Adipose tissue (tissue), 3 donors: ENCODE data around the gene LRRC17. TPM values are rescaled to one million over a fixed set of nuclear protein-coding genes. Genes with fewer than 3 reads are reported as not detected.
"Not testable (repeated sequence)": the region's sequence is repeated elsewhere in the genome, so short reads cannot be mapped to it uniquely, and the experiment has no call there.

Source experiments
- H3K27ac ChIP-seq: one replicate; pipeline ENCODE4 v1.5.1; 2013; ENCODE audit warnings: low read depth, low read length
- WGBS, 3 donors: extraction: QIAGEN DNeasy Blood & Tissue Kit; methylation state at CpG; one replicate each; pipeline ENCODE4 v1.1.7; 2013; 5-methylcytosine and 5-hydroxymethylcytosine counted together
- polyA plus RNA-seq, 3 donors: library from polyadenylated mRNA; stranded (reverse); fragments of 200-250 nt; gene quantifications; one replicate each; pipeline ENCODE4 v1.2.3, GENCODE V29; 2013
- donor health status: healthy with polysubstance abuse.
- donor health status: Bipolar disorder and iron deficiency.
- donor health status: healthy.

The LRRC17 gene
- polyA plus RNA-seq, 3 donors: 1.00 to 2.5 (median 1.2) TPM

DNA sequence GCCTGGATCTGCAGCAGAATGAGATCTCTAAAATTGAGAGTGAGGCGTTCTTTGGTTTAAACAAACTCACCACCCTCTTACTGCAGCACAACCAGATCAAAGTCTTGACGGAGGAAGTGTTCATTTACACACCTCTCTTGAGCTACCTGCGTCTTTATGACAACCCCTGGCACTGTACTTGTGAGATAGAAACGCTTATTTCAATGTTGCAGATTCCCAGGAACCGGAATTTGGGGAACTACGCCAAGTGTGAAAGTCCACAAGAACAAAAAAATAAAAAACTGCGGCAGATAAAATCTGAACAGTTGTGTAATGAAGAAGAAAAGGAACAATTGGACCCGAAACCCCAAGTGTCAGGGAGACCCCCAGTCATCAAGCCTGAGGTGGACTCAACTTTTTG lies 21.4 kb downstream of the LRRC17 start:
- H3K27ac ChIP-seq: no peak overlapping the region
- 61 to 76% (median 65%) methylated on average over 8 of the region's 8 CpGs for WGBS, 3 donors

DNA sequence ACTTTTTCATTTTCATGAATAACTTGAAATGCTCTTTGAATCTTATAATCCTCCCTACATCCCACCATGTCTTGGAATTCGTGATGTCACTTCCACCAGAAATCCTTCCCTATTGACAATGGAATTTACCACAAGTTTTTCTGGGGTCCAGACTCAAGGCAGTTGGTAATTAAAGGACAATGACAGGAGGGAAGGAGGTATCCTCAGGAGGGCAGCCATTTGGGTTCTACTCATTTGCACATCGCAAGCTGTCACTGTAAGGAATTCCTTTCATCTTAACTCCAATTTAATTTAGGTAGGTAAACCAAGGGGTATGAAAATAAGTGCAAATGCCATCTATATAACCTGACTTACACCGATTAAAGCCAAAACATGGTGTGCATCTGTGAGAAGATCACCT lies 21.9 kb downstream of the LRRC17 start:
- WGBS, 3 donors: 62 to 81% (median 81%) methylated on average over 3 of the region's 3 CpGs
- no peak overlapping the region for H3K27ac ChIP-seq

DNA sequence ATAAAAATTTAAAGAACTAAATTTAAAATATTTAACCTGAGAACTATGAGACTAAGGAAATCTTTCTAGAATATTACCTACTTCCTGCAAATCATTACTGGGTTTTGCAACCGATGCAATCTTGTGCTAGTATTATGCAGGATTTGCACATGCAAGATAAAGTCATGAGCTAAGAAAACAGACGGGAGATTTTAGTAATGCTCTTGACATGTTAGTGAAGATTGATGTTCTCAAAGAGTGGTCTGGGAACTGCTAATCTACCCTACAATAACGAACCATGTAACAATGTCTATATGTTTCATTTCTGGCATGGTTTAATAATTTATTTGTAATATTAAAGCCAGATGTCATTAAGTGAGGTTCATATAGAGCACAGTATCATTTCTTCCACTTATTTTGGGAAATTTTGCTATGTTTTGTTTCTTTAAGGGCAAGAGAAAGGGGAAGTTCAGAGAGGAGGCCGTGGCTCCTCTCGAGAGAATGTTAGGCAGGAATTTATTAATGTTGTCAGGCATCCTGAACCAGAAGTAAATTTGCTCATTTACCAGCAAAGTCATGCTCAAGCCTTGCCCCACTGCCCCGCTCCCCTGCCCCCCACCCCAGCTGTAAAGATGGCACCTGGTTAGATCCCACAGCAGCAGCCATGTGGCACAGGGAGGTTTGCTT lies 22.8 kb downstream of the LRRC17 start:
- H3K27ac ChIP-seq: no peak overlapping the region
- 24 to 51% (median 28%) methylated on average over 6 of the region's 6 CpGs for WGBS, 3 donors

DNA sequence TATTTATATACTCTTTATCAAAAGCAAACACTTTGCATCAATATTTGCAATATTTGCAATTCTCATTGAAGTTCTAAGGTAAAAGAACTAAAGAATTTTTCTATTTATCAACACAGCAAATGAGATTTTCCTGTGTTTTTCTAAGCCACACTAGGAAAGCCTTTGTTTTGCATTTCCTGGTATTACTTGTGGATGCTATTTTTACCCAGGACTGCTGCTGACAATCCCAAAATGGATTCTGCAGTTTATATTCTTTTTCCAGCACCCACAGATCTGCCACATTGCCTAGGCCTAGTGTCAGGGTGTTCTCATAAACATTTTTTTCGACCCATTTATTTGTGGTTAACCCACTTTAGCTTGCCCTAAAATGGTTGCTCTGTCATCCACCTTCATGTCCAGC lies 25.9 kb downstream of the LRRC17 start:
- no peak overlapping the region for H3K27ac ChIP-seq
- WGBS, 3 donors: 55 to 70% (median 62%) methylated on average over 1 of the region's 1 CpG

DNA sequence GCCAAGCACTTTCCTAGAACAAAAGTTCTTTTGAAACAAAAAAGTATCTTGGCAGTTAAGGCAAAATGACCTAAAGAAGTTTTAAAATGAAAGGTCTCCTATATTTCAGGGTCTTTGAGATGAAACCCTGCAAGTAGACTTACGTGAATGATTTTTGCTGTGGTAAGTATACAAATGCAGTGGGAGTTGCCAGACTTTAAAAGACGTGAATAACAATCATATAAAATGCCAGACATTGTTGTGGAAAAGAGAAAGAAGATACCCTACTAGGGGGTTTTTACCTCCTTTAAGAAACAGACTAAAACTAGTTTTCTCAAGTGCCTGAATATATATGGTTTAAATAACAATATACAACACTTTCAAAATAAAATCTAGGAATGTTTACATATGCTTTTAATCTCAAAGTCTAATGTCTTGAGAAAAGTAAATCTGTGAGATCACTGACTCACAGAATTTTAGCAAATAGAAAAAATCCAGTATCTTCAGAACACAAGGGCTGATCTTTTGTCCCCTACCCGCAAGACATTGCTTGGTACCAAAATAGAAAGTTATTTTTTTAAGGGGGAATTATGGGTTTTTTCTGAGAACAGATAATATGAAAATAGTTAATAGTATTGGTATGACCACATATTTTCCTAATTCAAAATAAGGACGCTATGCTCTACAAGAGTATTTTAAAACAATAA lies 29.5 kb downstream of the LRRC17 start:
- 62 to 69% (median 67%) methylated on average over 4 of the region's 4 CpGs for WGBS, 3 donors
- H3K27ac ChIP-seq: no peak overlapping the region

DNA sequence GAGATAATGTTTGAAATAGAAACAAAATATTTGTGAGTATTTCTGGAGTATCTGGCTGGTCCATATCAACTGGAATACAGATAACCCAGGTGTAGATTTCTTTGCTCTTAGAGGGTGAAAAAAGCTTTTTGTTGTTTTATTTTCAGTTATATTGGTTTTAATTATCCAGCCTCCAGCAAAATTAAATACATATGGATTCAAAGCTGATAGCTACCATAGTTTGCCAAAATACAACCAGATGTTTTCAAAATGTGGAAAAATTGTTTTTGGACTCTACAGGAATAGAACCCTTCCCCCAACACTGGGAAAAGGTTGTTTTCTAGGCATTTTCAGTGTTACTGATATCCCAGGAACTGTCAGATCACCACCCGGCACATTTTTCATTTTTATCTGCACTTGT lies 30.1 kb downstream of the LRRC17 start:
- no peak overlapping the region for H3K27ac ChIP-seq
- WGBS, 3 donors: 77 to 91% (median 83%) methylated on average over 1 of the region's 1 CpG

DNA sequence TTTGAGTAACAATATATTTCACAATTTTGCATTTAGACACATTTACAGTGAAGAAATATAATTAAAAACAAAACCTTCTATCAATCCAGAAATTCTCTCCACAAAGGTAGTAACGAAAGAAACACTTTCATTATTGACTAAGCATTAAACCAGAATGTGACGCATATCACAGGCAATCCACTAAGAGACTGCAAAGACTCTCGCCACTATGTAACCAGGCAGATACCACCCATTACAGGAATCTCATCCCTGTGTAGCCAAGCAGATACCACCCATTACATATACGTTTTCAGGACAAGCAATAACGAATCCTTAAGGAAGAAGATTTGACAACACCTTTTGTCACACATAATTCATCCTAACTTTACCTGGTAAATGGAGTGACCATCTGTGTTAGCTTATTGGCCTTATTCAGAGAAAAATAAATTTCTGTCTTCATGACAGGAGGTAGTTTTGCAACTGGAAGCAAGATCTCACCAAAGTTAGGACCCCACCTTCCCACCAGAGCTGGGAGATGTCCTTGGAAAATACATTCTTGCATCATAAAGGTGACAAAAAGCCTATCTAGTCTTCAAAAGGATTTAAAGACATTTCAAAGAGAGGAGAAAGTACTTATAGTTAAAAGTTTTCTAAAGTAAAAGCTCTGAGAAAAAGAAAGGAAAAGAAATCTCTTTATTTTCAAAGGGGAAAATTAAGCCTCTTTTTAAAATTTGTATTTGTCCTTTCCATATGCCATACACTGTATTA lies 30.8 kb downstream of the LRRC17 start:
- WGBS, 3 donors: 79 to 82% (median 79%) methylated on average over 5 of the region's 5 CpGs
- H3K27ac ChIP-seq: no peak overlapping the region

DNA sequence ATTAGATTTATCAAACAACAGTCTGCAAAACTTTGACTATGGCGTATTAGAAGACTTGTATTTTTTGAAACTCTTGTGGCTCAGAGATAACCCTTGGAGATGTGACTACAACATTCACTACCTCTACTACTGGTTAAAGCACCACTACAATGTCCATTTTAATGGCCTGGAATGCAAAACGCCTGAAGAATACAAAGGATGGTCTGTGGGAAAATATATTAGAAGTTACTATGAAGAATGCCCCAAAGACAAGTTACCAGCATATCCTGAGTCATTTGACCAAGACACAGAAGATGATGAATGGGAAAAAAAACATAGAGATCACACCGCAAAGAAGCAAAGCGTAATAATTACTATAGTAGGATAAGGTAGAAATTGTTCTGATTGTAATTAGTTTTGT lies 31.4 kb downstream of the LRRC17 start:
- WGBS, 3 donors: 95% methylated on average over 4 of the region's 4 CpGs
- no peak overlapping the region for H3K27ac ChIP-seq

DNA sequence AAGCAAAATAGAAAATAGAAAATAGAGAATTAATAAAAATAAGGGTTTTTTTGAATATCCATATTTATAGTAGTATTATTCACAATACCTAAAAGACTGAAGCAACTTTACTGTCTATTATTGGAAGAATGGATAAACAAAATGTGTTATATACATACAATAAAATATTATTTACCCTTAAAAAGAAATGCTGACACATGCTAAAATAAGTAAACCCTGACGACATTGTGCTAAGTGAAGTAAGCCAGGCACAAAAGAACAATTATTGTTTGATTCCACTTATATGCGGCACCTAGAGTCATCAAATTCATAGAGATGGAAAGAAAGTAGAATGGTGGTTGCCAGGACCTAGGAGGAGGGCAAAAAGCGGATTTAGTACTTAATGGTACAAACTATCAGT lies 39.0 kb downstream of the LRRC17 start:
- H3K27ac ChIP-seq: no peak overlapping the region
- 91 to 98% (median 96%) methylated on average over 3 of the region's 3 CpGs for WGBS, 3 donors

DNA sequence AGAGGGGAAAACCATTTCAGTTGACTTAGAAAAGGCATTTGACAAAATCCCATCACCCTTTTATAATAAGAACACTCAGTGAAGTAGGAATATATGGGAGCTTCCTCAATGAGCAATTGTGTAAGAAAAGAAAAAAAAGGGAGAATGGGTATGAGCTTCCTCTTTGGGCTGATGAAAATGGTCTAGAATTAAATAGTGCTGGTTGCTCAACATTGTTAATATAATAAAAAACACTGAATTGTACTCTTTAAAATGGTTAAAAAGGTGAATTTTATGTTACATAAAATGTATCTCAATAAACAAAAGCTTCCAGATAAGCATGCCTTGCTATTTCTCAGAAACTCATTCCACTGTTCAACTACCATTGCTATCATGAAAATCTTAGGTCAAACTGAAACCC lies 40.6 kb downstream of the LRRC17 start:
- no peak overlapping the region for H3K27ac ChIP-seq

DNA sequence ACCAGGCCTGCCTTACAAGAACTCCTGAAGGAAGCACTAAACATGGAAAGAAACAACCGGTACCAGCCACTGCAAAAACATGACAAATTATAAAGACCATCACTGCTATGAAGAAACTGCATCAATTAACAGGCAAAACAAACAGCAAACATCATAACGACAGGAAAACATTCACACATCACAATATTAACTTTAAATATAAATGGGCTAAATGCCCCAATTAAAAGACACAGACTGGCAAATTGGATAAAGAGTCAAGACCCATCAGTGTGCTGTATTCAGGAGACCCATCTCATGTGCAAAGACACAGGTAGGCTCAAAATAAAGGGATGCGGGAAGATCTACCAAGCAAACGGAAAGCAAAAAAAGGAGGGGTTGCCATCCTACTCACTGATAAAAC lies 41.6 kb downstream of the LRRC17 start:
- not testable (repeated sequence) for H3K27ac ChIP-seq
- 85 to 96% (median 96%) methylated on average over 4 of the region's 4 CpGs for WGBS, 3 donors

DNA sequence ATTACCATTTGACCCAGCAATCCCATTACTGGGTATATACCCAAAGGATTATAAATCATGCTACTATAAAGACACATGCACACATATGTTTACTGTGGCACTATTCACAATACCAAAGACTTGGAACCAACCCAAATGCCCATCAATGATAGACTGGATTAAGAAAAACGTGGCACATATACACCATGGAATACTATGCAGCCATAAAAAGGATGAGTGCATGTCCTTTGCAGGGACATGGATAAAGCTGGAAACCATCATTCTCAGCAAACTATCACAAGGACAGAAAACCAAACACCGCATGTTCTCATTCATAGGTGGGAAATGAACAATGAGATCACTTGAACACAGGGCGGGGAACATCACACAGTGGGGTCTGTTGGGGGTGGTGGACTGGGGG lies 45.2 kb downstream of the LRRC17 start:
- not testable (repeated sequence) for H3K27ac ChIP-seq
- WGBS, 3 donors: 85 to 96% (median 90%) methylated on average over 3 of the region's 3 CpGs

DNA sequence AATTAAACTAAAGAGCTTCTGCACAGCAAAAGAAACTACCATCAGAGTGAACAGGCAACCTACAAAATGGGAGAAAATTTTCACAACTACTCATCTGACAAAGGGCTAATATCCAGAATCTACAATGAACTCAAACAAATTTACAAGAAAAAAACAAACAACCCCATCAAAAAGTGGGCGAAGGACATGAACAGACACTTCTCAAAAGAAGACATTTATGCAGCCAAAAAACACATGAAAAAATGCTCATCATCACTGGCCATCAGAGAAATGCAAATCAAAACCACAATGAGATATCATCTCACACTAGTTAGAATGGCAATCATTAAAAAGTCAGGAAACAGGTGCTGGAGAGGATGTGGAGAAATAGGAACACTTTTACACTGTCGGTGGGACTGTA lies 49.2 kb downstream of the LRRC17 start:
- 40 to 79% (median 42%) methylated on average over 1 of the region's 2 CpGs for WGBS, 3 donors
- H3K27ac ChIP-seq: not testable (repeated sequence)

DNA sequence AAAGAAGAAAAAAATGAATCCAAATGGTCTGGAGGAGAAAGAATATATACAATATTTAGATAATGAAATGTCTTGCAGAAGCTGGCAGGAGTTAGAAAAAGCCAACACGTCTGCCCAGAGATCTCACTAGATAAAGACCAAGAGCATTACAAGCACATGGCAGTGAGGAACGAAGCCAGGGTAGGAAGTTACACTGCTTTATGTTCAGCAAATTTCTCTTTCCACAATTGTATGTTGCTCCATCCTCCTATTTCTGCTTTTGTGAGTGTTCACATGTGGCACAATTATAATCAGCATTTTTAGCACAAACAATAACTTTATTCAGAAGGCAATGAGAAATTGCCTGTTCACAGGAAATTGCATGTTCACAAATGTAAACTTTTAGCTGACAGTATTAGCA lies 53.7 kb downstream of the LRRC17 start:
- WGBS, 3 donors: 39 to 82% (median 41%) methylated on average over 2 of the region's 2 CpGs
- no peak overlapping the region for H3K27ac ChIP-seq

DNA sequence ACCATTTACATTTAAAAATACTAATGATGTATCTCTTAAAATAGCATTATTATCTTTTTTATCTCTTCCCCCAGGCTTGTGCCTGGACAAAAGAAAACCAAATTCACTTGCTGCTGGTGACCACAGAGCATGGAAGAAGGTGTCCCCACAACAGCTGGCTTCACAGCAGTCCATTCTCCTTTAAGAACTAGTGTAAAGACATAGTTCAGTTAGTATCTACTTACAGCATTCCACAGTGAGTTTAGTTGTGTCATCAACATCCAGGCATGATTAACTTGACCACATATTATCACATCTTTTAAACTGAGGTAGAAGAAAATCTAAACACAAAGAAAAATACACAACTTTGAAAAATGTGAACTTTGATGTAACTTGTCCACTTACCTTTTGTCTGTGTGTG lies 55.0 kb downstream of the LRRC17 start:
- no peak overlapping the region for H3K27ac ChIP-seq

DNA sequence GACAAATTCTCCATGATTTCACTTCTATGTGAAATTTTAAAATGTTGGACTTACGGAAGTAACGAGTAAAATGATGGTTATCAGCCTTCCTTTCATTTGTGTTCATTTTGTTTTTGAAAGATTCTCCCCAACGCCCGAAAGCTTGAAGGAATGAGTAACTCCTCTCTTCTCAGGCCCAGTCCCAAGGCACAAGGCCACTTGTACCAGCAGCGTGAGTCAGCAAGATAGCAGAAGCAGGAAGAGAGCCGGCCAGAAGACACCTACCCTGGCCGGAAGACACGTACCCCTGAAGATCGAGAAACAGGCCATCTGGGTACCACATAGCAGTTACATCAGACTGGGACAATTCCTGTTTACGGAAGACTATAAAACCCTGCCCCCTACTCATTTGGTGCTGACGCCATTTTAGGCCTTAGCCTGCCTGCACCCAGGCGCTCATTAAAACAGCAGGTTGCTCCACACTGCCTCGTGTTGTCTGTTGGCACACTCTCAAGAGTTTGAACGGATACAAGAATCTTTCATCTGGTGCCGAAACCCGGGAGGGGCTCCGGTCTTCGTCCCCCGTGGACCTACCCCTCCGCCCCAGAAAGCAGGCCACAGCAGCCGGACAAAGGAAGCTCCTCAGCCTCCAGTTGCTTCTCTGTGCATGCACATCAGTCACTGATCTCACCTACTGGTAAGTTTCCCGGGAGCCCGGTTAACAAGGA lies 60.4 kb downstream of the LRRC17 start:
- no peak overlapping the region for H3K27ac ChIP-seq
- 84 to 95% (median 89%) methylated on average over 23 of the region's 23 CpGs for whole genome bisulfite sequencing, 3 donors

DNA sequence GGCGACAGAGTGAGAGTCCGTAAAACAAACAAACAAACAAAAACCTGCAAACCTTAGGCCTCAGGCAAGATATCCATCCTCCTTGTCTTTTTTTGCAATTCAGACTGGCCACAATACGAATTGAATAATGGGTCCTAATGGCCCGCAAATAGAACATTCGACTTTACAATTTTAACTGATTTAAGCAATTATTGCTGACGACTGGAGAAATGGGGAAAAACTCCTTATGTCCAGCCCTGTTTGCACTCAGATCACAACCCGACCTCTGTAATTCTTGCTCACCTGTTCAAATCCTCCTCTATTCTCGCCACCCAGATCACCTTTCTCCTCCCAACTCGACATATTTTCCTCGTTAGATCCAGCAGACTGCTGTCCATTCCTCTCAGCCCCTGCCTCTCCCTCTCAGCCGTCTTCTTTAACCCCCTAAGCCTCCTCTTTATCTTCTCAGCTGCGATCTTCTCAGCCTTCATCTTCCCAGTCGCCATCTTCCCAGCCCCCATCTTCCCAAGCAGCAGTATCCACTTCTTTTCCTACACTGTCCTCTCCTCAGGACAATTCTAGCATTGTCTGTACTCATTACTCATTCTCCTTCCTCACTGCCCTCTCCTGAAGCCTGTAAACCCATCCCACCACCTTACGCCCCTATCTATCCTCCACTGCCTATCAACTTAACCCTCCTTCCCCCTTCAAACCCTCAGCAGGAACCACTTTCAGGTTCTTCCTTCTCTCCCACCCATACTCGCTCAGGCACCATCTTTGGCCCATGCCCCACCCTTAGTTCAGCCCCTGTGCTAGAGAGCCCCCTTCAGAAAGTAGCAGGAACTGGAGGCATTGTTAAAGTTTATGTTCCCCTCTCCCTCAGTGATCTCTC lies 61.8 kb downstream of the LRRC17 start:
- 75 to 94% (median 92%) methylated on average over 15 of the region's 15 CpGs for WGBS, 3 donors
- H3K27ac ChIP-seq: no peak overlapping the region

DNA sequence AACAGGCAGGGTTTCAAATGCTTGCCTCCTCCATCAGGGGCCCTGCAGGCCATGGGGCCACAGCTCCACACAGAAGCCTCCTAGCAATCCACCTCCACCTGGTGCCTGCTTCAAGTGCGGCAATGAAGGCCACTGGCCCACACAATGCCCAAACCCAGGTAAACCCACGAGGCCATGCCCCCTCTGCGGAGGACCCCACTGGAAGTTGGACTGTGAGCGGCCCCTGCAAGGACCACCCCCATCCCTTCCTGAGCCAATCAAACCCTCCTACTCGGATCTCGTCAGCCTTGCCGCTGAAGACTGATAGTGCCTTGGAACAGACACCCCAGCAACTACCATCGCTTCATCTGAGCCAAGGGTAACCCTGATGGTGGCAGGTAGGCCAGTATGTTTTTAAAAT lies 63.1 kb downstream of the LRRC17 start:
- WGBS, 3 donors: 82 to 86% (median 84%) methylated on average over 8 of the region's 8 CpGs
- H3K27ac ChIP-seq: no peak overlapping the region
